SK-N-SH (cell line): ENCODE measurements around the gene SERTAD4. TPM values are rescaled to one million over a fixed set of nuclear protein-coding genes. Genes with fewer than 3 reads are reported as not detected.

Source experiments
- CTCF ChIA-PET: fragments of 300-600, 350-600 bp; formaldehyde crosslinking; extraction: SDS; loops from one replicate; lab custom pipeline; 2021; lab: Yijun Ruan, JAX
- POLR2A ChIA-PET: fragments of 350-600 bp; sonication (Branson Sonifier 250); formaldehyde crosslinking; extraction: SDS; loops from one replicate; lab custom pipeline; 2020; ENCODE audit warnings: antibody characterized with exemption, inconsistent platforms; lab: Yijun Ruan, JAX
- DNase-seq: peaks from one replicate; pipeline ENCODE4 v3.0.0; 2012
- H2AFZ ChIP-seq: fragments of 200-600 bp; sonication (generic); 2 replicates; pipeline ENCODE4 v1.8.1; 2016; ENCODE audit warnings: antibody characterized with exemption, mild to moderate bottlenecking, low read depth
- H3F3A ChIP-seq: fragments of 200-600 bp; sonication (generic); replicated peaks from 2 replicates; pipeline ENCODE3; 2016; ENCODE audit warnings: antibody characterized with exemption, mild to moderate bottlenecking; ENCODE audit not compliant: insufficient read depth
- H3K27ac ChIP-seq, 2 experiments: fragments of 200-500 bp in 1 of 2; fragments of 200-600 bp in 1 of 2; sonication (Bioruptor generic) in 1 of 2; sonication (generic), shearing (Covaris generic) in 1 of 2; 2 replicates each; pipeline versions ENCODE4 v1.5.1 to v1.6.1; 2014 to 2016; ENCODE audit warnings: low read depth in 2 of 2, inconsistent platforms in 1 of 2, low read length in 1 of 2, mild to moderate bottlenecking in 1 of 2, mixed read lengths in 1 of 2
- H3K27me3 ChIP-seq: fragments of 200-600 bp; sonication (generic), shearing (Covaris generic); 2 replicates; pipeline ENCODE4 v1.6.1; 2016; ENCODE audit warnings: mixed run types; ENCODE audit not compliant: insufficient read depth
- H3K36me3 ChIP-seq, 2 experiments: fragments of 200-500 bp in 1 of 2; fragments of 200-600 bp in 1 of 2; sonication (Bioruptor generic) in 1 of 2; sonication (generic) in 1 of 2; replicated peaks in 1 of 2; 2 replicates each; pipeline versions ENCODE3 to v1.5.1; 2014 to 2016; ENCODE audit warnings: low read length in 1 of 2, mild to moderate bottlenecking in 1 of 2; ENCODE audit not compliant: insufficient read depth in 2 of 2, control insufficient read depth in 1 of 2
- H3K4me1 ChIP-seq, 2 experiments: fragments of 200-500 bp in 1 of 2; fragments of 200-600 bp in 1 of 2; sonication (Bioruptor generic) in 1 of 2; sonication (generic), shearing (Covaris generic) in 1 of 2; 2 replicates each; pipeline versions ENCODE4 v1.5.1 to v1.6.1; 2014 to 2016; ENCODE audit warnings: low read depth in 1 of 2, low read length in 1 of 2, mixed run types in 1 of 2; ENCODE audit not compliant: insufficient read depth in 2 of 2, control insufficient read depth in 1 of 2
- H3K4me2 ChIP-seq: fragments of 200-600 bp; sonication (generic), shearing (Covaris generic); 2 replicates; pipeline ENCODE4 v1.6.1; 2017; ENCODE audit warnings: mixed run types
- H3K4me3 ChIP-seq, 2 experiments: fragments of 200-500 bp in 1 of 2; fragments of 200-600 bp in 1 of 2; sonication (Bioruptor generic) in 1 of 2; sonication (generic), shearing (Covaris generic) in 1 of 2; 2 replicates each; pipeline versions ENCODE4 v1.5.1 to v1.8.1; 2014 to 2016; ENCODE audit warnings: low read depth in 2 of 2, inconsistent platforms in 1 of 2, low read length in 1 of 2, mild to moderate bottlenecking in 1 of 2, mixed read lengths in 1 of 2, moderate library complexity in 1 of 2
- H3K79me2 ChIP-seq: fragments of 200-600 bp; sonication (generic); 2 replicates; pipeline ENCODE4 v1.8.1; 2017; ENCODE audit warnings: mild to moderate bottlenecking; ENCODE audit not compliant: insufficient read depth
- H3K9ac ChIP-seq: fragments of 200-600 bp; sonication (generic); 2 replicates; pipeline ENCODE4 v1.6.1; 2017; ENCODE audit warnings: mixed run types
- H3K9me2 ChIP-seq: fragments of 200-600 bp; sonication (generic); 2 replicates; pipeline ENCODE4 v1.6.1; 2017; ENCODE audit warnings: mixed run types
- H3K9me3 ChIP-seq: fragments of 200-600 bp; sonication (generic); 2 replicates; pipeline ENCODE4 v1.6.1; 2017; ENCODE audit warnings: mixed run types, mild to moderate bottlenecking, moderate library complexity
- H4K20me1 ChIP-seq: fragments of 200-600 bp; sonication (generic); 2 replicates; pipeline ENCODE4 v1.6.1; 2017; ENCODE audit warnings: mild to moderate bottlenecking, mixed run types; ENCODE audit not compliant: insufficient read depth
- MAX ChIP-seq: IDR thresholded peaks from 2 replicates; pipeline ENCODE4 v1.4.0; 2012; ENCODE audit warnings: low read depth
- MXI1 ChIP-seq: IDR thresholded peaks from 2 replicates; pipeline ENCODE4 v1.6.1; 2012; ENCODE audit warnings: mild to moderate bottlenecking, low read depth, low read length, improper control_type of control experiment
- NFIC ChIP-seq: IDR thresholded peaks from 2 replicates; pipeline ENCODE4 v1.4.0; 2012; ENCODE audit warnings: borderline replicate concordance
- PBX3 ChIP-seq: IDR thresholded peaks from 2 replicates; pipeline ENCODE4; 2012
- POLR2AphosphoS5 ChIP-seq: IDR thresholded peaks from 2 replicates; pipeline ENCODE4 v1.6.1; 2012; ENCODE audit warnings: low read depth, low read length
- RAD21 ChIP-seq: IDR thresholded peaks from 2 replicates; pipeline ENCODE4 v1.6.1; 2012; ENCODE audit warnings: mild to moderate bottlenecking, low read length
- RXRA ChIP-seq: IDR thresholded peaks from 2 replicates; pipeline ENCODE4 v1.4.0; 2012; ENCODE audit warnings: low read depth, mild to moderate bottlenecking, borderline replicate concordance
- WGBS: methylation state at CpG from one replicate; pipeline ENCODE4 v1.1.6; 2017; ENCODE audit warnings: low lambda C conversion rate; 5-methylcytosine and 5-hydroxymethylcytosine counted together
- polyA plus RNA-seq, 3 experiments: library from polyadenylated mRNA; depleted of rRNA; stranded (reverse); fragments of >200 nt; gene quantifications; 2 replicates each; pipeline ENCODE4 v1.2.3, GENCODE V29; 2012

Gene SERTAD4
- polyA plus RNA-seq, 1 of the 3 experiments (the other 2 are of a cell fraction), result 2.9 TPM

GRCh38 chr1:210198840-210199239 is 33.8 kb upstream of the SERTAD4 start:
- H3K9me2 ChIP-seq, result no peaks in the 10 kb centered on the region
- no peak overlapping the region for H3K27ac ChIP-seq
- H3K4me2 ChIP-seq, result no peak overlapping the region
- no peak overlapping the region for H2AFZ ChIP-seq
- TF ChIP-seq RXRA (no peak), MAX (no peak), POLR2AphosphoS5 (no peak)
- no peaks in the 10 kb centered on the region; a peak in 1 of 4 replicates for H3K4me1 ChIP-seq
- H3K79me2 ChIP-seq, result no peaks in the 10 kb centered on the region
- H3K27me3 ChIP-seq, result no peaks in the 10 kb centered on the region
- CTCF ChIA-PET, result no interaction called here
- H3K9me3 ChIP-seq, result no peaks in the 10 kb centered on the region; the same call in 1 of the 2 replicates
- POLR2A ChIA-PET, result no interaction called here
- no peak for DNase-seq
- WGBS, result 50% methylated on average over 3 of the region's 3 CpGs
- H3K4me3 ChIP-seq, result no peak overlapping the region
- no peaks in the 10 kb centered on the region for H3F3A ChIP-seq
- H4K20me1 ChIP-seq, result no peaks in the 10 kb centered on the region
- H3K9ac ChIP-seq, result no peak overlapping the region
- H3K36me3 ChIP-seq, result no peaks in the 10 kb centered on the region

GRCh38 chr1:210200124-210200736 is 32.4 kb upstream of the SERTAD4 start:
- TF ChIP-seq PBX3 (no peak), RAD21 (peak; percentile 52; the same call in 1 of the 2 replicates)
- TF ChIP-seq, all 33 proteins: peak for 1
- Histone ChIP-seq H3K27ac (no peak overlapping the region), H3K9me2 (no peaks in the 10 kb centered on the region), H2AFZ (no peak overlapping the region), H3F3A (no peaks in the 10 kb centered on the region), H4K20me1 (no peaks in the 10 kb centered on the region), H3K79me2 (no peaks in the 10 kb centered on the region), H3K9ac (no peak overlapping the region), H3K4me3 (no peak overlapping the region), H3K4me2 (no peak overlapping the region), H3K4me1 (no peaks in the 10 kb centered on the region; a peak in 1 of 4 replicates), H3K27me3 (no peaks in the 10 kb centered on the region), H3K36me3 (no peaks in the 10 kb centered on the region), H3K9me3 (no peaks in the 10 kb centered on the region; the same call in 1 of the 2 replicates)
- no peak for DNase-seq
- ChIA-PET POLR2A (no interaction called here), CTCF (interaction anchor here (1.0 to 2.2 kb wide), 8 partner anchors 15 to 934 kb away, joined by 3 to 6 read pairs (median 4); partner anchors contain the start of gene KCNH1)
- 78% methylated on average over 3 of the region's 3 CpGs for WGBS

- CTCF ChIA-PET, result interaction anchor here (0.9 kb wide), 1 partner anchor 54 kb away, joined by 3 read pairs; no protein-coding TSS in a partner anchor
- Histone ChIP-seq H3K79me2 (no peaks in the 10 kb centered on the region), H4K20me1 (no peaks in the 10 kb centered on the region), H3K27me3 (no peaks in the 10 kb centered on the region), H3K27ac (no peak overlapping the region), H3K36me3 (no peaks in the 10 kb centered on the region), H3F3A (no peaks in the 10 kb centered on the region), H3K9me3 (no peaks in the 10 kb centered on the region), H3K9ac (no peak overlapping the region), H3K4me1 (no peaks in the 10 kb centered on the region; a peak in 1 of 4 replicates), H3K4me3 (no peak overlapping the region), H2AFZ (no peak overlapping the region), H3K4me2 (no peak overlapping the region), H3K9me2 (no peaks in the 10 kb centered on the region)
- TF ChIP-seq NFIC, result 0 out of 2 replicates have a peak, but pooled peaks have one; percentile 22
- no peak for TF ChIP-seq MXI1
- POLR2A ChIA-PET, result no interaction called here
- WGBS, result 63% methylated on average over 3 of the region's 3 CpGs
- DNase-seq, result no peak
Observed at GRCh38 chr1:210201681-210202080, 30.9 kb upstream of the SERTAD4 start.
